HepG2 (cell line): Measurements from ENCODE around the gene ZNF544. TPM values are rescaled to one million over a fixed set of nuclear protein-coding genes. Genes with fewer than 3 reads are reported as not detected.
A peak's percentile ranks its signal among the peaks of the same experiment; 100 is the strongest.

Source experiments
- BCL6 ChIP-seq: IDR thresholded peaks from 2 replicates; pipeline ENCODE4 v1.6.1; 2016; ENCODE audit warnings: missing genetic modification reagents, missing compliant biosample characterization
- BCLAF1 ChIP-seq: fragments of 450-650 bp; IDR thresholded peaks from 2 replicates; pipeline ENCODE4 v1.6.1; 2017; ENCODE audit warnings: mild to moderate bottlenecking
- BRCA1 ChIP-seq: sonication (generic); formaldehyde crosslinking; IDR thresholded peaks from 2 replicates; pipeline ENCODE4 v1.4.0; 2020; ENCODE audit warnings: missing genetic modification reagents
- CCAR2 ChIP-seq: fragments of 200-400 bp; formaldehyde crosslinking; optimal IDR thresholded peaks from 2 replicates; pipeline ENCODE3; 2018; ENCODE audit warnings: low read depth, mild to moderate bottlenecking, low read length, moderate library complexity
- IKZF4 ChIP-seq: sonication (generic); formaldehyde crosslinking; IDR thresholded peaks from 2 replicates; pipeline ENCODE4 v1.5.1; 2020; ENCODE audit warnings: borderline replicate concordance, mild to moderate bottlenecking, low read depth, missing genetic modification reagents; ENCODE audit errors: not compliant biosample characterization
- KDM4B ChIP-seq: sonication (generic); formaldehyde crosslinking; IDR thresholded peaks from 2 replicates; pipeline ENCODE4 v1.4.0; 2020; ENCODE audit warnings: missing genetic modification reagents
- NFKB2 ChIP-seq: sonication (generic); formaldehyde crosslinking; IDR thresholded peaks from 2 replicates; pipeline ENCODE4 v1.4.0; 2020; ENCODE audit warnings: missing genetic modification reagents, borderline replicate concordance
- NRL ChIP-seq: sonication (generic); formaldehyde crosslinking; IDR thresholded peaks from 2 replicates; pipeline ENCODE4 v1.5.0; 2020; ENCODE audit warnings: missing genetic modification reagents, mild to moderate bottlenecking, moderate library complexity, borderline replicate concordance
- ONECUT2 ChIP-seq: sonication (generic); formaldehyde crosslinking; IDR thresholded peaks from 2 replicates; pipeline ENCODE4 v1.4.0; 2020; ENCODE audit warnings: missing genetic modification reagents
- PHF5A ChIP-seq: IDR thresholded peaks from one replicate; pipeline ENCODE4 v1.6.1; 2018; ENCODE audit warnings: low read depth, missing genetic modification reagents; ENCODE audit not compliant: unreplicated experiment
- RARG ChIP-seq: sonication (generic); formaldehyde crosslinking; IDR thresholded peaks from 2 replicates; pipeline ENCODE4 v1.4.0; 2020; ENCODE audit warnings: low read depth, mild to moderate bottlenecking, missing genetic modification reagents
- RFX5 ChIP-seq: IDR thresholded peaks from 2 replicates; pipeline ENCODE4 v1.6.1; 2011; ENCODE audit warnings: low read depth, low read length, improper control_type of control experiment
- RXRB ChIP-seq: IDR thresholded peaks from 2 replicates; pipeline ENCODE4 v1.6.1; 2016; ENCODE audit warnings: borderline replicate concordance, missing genetic modification reagents, missing compliant biosample characterization
- THYN1 ChIP-seq: sonication (generic); formaldehyde crosslinking; IDR thresholded peaks from 2 replicates; pipeline ENCODE4 v1.8.1; 2023; ENCODE audit warnings: low read depth, mild to moderate bottlenecking, moderate library complexity, missing genetic modification reagents, borderline replicate concordance
- ZBTB21 ChIP-seq: sonication (generic); formaldehyde crosslinking; IDR thresholded peaks from 2 replicates; pipeline ENCODE4 v1.4.0; 2020; ENCODE audit warnings: missing genetic modification reagents
- ZNF777 ChIP-seq: sonication (generic); formaldehyde crosslinking; IDR thresholded peaks from 2 replicates; pipeline ENCODE4 v1.4.0; 2020; ENCODE audit warnings: missing genetic modification reagents
- ZNF891 ChIP-seq: sonication (generic); formaldehyde crosslinking; IDR thresholded peaks from 2 replicates; pipeline ENCODE4 v1.5.0; 2020; ENCODE audit warnings: mild to moderate bottlenecking, missing genetic modification reagents
- polyA plus RNA-seq, 8 experiments: library from polyadenylated mRNA; depleted of rRNA in 3 of 8; stranded (reverse) in 7 of 8; unstranded in 1 of 8; fragments of >200 nt; fragmentation: Illumina TruSeq in 4 of 8; extraction: Trizol in 4 of 8; gene quantifications; 2 replicates each; pipeline versions ENCODE4 v1.2.1 to v1.2.3, GENCODE V29; 2011 to 2016; ENCODE audit warnings: low read depth in 4 of 8, missing spikeins in 1 of 8, mixed read lengths in 1 of 8; ENCODE audit not compliant: insufficient read depth in 1 of 8
- total RNA-seq, 5 experiments: library from RNA; depleted of rRNA; stranded (reverse); fragments of >200 nt; fragmentation: Illumina TruSeq; extraction: Trizol; gene quantifications; 2 replicates each; pipeline ENCODE4 v1.2.3, GENCODE V29; 2016; ENCODE audit warnings: low read depth in 1 of 5
- TF ChIP-seq, protein P1 (sequence below): sonication (generic); formaldehyde crosslinking; IDR thresholded peaks from 2 replicates; pipeline ENCODE4 v1.4.0; 2020; ENCODE audit warnings: missing genetic modification reagents, borderline replicate concordance
- TF ChIP-seq, protein P2 (sequence below): sonication (generic); formaldehyde crosslinking; IDR thresholded peaks from 2 replicates; pipeline ENCODE4 v1.4.0; 2020; ENCODE audit warnings: missing genetic modification reagents

Gene ZNF544
- total and polyA plus RNA-seq, 2 of the 13 experiments (the other 11 are each of a cell fraction or from before 2014, with no cell fraction given) = 13.1 to 17.0 TPM

- TF ChIP-seq, protein P1, sequence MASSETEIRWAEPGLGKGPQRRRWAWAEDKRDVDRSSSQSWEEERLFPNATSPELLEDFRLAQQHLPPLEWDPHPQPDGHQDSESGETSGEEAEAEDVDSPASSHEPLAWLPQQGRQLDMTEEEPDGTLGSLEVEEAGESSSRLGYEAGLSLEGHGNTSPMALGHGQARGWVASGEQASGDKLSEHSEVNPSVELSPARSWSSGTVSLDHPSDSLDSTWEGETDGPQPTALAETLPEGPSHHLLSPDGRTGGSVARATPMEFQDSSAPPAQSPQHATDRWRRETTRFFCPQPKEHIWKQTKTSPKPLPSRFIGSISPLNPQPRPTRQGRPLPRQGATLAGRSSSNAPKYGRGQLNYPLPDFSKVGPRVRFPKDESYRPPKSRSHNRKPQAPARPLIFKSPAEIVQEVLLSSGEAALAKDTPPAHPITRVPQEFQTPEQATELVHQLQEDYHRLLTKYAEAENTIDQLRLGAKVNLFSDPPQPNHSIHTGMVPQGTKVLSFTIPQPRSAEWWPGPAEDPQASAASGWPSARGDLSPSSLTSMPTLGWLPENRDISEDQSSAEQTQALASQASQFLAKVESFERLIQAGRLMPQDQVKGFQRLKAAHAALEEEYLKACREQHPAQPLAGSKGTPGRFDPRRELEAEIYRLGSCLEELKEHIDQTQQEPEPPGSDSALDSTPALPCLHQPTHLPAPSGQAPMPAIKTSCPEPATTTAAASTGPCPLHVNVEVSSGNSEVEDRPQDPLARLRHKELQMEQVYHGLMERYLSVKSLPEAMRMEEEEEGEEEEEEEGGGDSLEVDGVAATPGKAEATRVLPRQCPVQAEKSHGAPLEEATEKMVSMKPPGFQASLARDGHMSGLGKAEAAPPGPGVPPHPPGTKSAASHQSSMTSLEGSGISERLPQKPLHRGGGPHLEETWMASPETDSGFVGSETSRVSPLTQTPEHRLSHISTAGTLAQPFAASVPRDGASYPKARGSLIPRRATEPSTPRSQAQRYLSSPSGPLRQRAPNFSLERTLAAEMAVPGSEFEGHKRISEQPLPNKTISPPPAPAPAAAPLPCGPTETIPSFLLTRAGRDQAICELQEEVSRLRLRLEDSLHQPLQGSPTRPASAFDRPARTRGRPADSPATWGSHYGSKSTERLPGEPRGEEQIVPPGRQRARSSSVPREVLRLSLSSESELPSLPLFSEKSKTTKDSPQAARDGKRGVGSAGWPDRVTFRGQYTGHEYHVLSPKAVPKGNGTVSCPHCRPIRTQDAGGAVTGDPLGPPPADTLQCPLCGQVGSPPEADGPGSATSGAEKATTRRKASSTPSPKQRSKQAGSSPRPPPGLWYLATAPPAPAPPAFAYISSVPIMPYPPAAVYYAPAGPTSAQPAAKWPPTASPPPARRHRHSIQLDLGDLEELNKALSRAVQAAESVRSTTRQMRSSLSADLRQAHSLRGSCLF (CRISPR knock-in tag) = no peak
- TF ChIP-seq, protein P2, sequence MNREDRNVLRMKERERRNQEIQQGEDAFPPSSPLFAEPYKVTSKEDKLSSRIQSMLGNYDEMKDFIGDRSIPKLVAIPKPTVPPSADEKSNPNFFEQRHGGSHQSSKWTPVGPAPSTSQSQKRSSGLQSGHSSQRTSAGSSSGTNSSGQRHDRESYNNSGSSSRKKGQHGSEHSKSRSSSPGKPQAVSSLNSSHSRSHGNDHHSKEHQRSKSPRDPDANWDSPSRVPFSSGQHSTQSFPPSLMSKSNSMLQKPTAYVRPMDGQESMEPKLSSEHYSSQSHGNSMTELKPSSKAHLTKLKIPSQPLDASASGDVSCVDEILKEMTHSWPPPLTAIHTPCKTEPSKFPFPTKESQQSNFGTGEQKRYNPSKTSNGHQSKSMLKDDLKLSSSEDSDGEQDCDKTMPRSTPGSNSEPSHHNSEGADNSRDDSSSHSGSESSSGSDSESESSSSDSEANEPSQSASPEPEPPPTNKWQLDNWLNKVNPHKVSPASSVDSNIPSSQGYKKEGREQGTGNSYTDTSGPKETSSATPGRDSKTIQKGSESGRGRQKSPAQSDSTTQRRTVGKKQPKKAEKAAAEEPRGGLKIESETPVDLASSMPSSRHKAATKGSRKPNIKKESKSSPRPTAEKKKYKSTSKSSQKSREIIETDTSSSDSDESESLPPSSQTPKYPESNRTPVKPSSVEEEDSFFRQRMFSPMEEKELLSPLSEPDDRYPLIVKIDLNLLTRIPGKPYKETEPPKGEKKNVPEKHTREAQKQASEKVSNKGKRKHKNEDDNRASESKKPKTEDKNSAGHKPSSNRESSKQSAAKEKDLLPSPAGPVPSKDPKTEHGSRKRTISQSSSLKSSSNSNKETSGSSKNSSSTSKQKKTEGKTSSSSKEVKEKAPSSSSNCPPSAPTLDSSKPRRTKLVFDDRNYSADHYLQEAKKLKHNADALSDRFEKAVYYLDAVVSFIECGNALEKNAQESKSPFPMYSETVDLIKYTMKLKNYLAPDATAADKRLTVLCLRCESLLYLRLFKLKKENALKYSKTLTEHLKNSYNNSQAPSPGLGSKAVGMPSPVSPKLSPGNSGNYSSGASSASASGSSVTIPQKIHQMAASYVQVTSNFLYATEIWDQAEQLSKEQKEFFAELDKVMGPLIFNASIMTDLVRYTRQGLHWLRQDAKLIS (CRISPR knock-in tag) = no peak
- no peak for TF ChIP-seq RARG (CRISPR knock-in tag)
- TF ChIP-seq ZBTB21 = no peak
- TF ChIP-seq NRL (CRISPR knock-in tag) = no peak
- TF ChIP-seq NFKB2 (CRISPR knock-in tag) = peak; percentile 21; the same call in 1 of the 2 replicates
- TF ChIP-seq ZNF891 = no peak; the same call in 1 of the 2 replicates
- TF ChIP-seq RXRB (CRISPR knock-in tag) = peak; percentile 54; the same call in 1 of the 2 replicates
- TF ChIP-seq RFX5 = peak; percentile 80
- no peak for TF ChIP-seq ONECUT2 (CRISPR knock-in tag)
- TF ChIP-seq CCAR2 = no peak
- no peak for TF ChIP-seq THYN1
- no peak; the same call in 1 of the 2 replicates for TF ChIP-seq BCL6 (CRISPR knock-in tag)
- peak; percentile 16; the same call in 1 of the 2 replicates for TF ChIP-seq KDM4B (CRISPR knock-in tag)
- TF ChIP-seq IKZF4 = no peak
- TF ChIP-seq BRCA1 (CRISPR knock-in tag) = no peak
- TF ChIP-seq BCLAF1 = no peak
- no peak; the same call in 1 of the 2 replicates for TF ChIP-seq ZNF777 (CRISPR knock-in tag)
- TF ChIP-seq PHF5A (CRISPR knock-in tag) = peak; percentile 69
Observed at GRCh38 chr19:58278541-58279041, 49.9 kb downstream of the ZNF544 start, which contains the start of gene ZNF8 (continued).
